ENCODE results near the gene KIF3A. TPM values are rescaled to one million over a fixed set of nuclear protein-coding genes. Genes with fewer than 3 reads are reported as not detected.

Gene KIF3A
- polyA plus RNA-seq, 3 donors, result 19.7 to 35.9 (median 23.5) TPM

DNA sequence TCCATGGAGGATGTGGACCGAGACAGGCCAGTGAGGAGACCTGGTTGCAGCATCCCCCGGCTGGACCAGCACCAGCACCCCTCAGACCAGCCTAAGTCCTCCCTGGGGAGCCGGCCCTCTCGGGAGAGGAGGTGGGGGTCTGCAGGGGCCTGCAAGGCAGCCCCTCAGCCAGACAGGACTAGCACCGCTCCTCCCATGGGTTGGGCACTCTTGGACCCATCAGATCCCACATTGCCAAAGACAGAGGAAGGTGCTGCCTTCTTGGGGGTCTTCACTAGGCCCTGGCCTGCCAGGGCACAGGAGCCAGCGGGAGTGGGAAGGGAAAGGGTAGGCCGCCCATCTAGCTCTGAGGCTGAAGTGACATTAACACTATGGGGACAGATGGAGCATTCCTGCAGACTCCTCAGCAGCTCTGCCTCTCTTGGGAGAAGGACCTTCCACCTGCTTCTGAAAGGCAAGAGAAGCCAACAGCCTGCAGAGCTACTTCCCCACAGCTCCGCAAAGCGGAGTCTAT lies 72.6 kb downstream of the KIF3A start:
- DNase-seq, result no peak

DNA sequence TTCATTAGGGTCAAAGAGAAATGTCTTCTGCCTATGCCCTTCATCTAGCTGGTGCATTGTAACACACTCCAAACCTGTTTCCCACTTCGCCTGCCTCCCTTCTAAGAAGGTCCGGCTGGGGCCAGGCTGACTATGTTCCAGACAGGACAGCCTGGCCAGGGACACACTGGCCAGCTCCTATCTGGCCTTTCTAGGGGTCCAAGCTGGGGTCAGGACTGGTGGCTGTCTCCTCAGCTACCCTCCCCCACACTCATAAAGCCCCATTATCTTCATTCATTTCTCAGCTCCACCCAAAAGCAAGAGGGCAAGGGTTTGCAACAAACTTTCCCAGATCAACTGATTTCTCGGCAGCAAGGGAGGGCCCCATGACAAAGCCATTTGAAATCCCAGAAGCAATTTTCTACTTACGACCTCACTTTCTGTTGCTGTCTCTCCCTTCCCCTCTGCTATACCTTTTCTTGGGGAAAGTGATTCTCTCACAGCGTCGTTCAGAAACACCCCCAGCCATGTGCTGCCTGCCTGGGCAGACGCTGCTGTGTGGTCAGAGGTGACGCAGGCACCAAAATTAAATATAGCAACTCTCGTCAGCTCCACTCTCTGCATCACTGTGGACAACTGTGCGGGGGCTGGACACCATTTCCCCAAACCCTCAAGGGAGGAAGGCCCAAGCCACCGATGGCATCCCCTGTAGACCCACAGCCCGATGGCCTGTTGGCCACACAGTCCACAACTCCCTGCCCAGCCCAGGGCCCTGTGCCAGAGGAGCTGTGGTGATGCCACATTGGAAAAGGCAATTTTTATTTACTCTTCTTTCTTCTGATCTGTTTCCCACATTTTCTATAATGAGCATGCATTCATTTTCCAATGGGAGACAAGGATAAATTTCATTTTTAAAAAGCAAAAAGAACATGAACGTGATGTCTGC lies 73.3 kb downstream of the KIF3A start:
- DNase-seq, result no peak

DNA sequence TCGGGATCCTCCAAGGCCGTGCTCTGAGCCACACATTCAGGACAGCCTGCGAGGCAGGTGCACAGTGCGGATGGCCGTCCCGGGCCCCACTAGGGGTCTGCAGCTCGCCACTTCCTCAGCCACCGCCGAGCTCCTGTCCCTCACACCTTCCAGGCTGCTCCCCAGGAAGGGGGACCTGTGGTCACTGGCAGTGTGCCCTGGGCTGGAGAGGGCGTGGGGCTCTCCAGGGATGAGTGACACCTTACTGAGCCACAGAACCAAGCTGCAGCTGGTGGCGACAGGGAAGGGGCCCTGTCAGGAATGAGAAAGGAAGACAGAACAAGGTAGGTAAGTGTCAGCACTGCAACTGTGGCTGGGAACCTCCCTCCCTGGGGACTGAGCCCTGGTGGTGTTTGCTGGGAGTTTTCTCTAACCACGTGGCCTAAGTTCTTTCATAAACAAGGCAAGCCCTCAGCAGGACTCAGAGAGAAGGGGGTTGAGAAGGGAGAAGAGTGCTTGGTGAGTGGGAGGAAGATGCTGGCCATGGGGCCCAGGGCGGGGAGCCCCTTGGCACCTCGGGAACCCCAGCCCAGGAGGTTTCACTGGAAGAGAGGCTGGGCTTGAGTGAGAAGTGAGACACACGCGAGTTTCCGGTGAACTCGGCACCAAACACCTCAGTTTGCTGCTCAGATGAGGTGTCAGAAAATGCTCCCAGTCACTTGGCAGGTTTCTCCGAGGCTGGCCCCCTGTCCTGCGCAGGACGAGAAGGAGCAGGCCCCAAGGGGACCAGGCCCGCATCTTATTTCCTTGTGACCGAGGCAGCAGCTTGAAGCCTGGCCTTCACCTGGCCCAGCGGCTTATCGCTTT lies 74.2 kb downstream of the KIF3A start:
- DNase-seq, result no peak

DNA sequence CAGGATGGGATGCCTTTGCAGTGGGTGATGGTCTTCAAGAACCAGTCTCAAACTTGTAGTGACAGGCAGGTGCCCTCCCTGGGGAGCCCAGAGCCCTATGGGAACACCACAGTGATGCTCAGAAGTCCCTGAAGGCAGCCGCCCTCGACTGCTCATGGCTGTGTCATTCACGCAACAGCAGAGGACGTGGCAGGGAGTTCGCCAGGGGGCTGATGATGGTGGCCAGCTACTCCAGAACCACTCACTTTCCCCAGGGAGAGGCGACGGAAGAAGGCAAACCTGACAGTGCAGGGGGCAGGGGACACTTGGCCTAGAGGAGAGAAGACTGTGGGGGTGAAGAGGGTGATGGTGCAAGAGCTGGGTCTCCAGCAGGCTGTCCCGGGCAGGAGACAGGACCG lies 75.3 kb downstream of the KIF3A start:
- no peak for DNase-seq

DNA sequence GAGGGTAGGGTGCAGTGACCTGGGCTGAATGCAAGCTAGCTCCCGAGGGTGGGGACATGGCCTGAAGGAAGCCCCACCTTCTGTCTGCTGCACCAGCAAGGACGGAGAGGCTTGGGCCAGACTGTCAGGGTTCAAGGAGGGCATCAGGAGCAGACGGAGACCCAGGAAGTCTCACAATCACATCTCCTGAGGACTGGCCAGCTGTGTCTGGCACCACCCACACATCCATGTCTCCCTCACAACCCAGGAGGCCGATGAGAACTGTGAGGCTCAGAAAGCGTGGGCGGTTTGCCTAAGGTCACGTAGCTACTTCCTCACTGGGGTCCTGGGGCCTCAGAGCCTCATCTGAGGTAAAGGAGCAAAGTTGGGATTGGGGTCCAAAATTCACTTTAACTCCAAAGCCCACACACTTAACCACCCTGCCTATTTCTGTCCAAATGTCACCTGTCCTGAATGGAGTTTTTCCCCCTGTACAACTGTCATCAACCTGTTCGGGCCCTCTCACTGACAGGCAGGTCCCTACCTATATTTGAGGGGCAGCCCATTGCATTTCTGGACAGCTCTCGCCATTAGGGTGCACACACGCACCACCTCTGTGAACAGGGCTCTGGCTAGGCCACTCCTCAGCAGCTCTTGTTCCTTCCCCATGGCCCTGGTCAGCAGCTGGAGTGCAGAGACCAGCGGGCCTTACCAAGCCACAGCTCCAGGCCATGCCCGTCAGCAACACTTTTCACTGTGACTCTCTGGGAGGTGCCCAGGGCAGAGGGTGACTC lies 75.9 kb downstream of the KIF3A start:
- DNase-seq, result no peak

DNA sequence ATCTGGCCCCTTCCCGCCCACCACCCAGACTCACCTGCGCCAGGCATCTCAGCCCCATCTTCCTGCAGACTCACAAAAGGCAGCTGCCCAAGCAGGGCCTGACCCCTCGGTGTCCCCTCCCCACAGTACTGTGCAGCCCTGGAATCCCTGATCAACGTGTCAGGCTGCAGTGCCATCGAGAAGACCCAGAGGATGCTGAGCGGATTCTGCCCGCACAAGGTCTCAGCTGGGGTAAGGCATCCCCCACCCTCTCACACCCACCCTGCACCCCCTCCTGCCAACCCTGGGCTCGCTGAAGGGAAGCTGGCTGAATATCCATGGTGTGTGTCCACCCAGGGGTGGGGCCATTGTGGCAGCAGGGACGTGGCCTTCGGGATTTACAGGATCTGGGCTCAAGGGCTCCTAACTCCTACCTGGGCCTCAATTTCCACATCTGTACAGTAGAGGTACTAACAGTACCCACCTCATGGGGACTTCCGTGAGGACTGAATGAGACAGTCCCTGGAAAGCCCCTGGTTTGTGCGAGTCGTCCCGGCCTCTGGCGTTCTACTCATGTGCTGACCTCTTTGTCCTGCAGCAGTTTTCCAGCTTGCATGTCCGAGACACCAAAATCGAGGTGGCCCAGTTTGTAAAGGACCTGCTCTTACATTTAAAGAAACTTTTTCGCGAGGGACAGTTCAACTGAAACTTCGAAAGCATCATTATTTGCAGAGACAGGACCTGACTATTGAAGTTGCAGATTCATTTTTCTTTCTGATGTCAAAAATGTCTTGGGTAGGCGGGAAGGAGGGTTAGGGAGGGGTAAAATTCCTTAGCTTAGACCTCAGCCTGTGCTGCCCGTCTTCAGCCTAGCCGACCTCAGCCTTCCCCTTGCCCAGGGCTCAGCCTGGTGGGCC lies 77.5 kb downstream of the KIF3A start:
- DNase-seq, result no peak

DNA sequence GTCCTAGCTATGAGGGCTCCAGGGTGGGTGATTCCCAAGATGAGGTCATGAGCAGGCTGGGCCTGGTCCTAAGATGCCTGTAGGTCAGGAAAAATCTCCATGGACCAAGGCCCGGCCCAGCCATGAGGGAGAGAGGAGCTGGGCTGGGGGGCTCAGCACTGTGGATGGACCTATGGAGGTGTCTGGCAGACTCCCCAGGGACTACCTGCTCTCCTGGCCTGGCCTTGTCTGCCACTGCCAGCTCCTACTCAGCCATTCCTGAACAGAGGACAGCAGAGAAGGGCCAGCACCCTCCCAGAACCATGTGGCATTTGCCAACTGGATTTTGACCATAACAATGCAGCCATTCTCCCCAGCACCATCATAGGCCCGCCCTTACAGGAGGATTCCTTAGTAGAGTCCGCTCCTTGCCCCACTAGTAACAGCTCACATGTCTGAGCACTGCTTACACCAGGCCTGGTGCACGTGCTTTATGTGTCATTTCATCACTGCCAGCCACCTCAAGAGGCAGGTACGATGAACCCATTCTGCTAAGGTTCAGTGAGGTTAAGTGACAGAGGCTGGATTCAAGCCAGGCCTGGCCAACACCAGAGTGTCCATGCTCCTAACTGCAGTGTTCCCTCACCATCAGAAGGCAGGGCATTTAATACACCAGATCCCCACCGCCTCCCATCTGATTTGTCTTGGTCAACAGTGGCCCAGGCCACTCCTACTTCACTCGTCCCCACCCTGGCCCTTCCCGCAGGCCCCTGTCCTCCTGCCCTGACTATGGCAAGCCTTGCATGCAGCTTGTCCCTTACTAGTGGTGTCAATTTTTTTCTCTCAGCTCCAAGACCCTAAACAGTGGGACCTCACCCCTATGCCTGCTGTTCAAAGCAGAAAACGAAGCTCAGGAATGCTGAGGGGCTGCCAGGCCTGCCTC lies 78.7 kb downstream of the KIF3A start:
- DNase-seq, result no peak

DNA sequence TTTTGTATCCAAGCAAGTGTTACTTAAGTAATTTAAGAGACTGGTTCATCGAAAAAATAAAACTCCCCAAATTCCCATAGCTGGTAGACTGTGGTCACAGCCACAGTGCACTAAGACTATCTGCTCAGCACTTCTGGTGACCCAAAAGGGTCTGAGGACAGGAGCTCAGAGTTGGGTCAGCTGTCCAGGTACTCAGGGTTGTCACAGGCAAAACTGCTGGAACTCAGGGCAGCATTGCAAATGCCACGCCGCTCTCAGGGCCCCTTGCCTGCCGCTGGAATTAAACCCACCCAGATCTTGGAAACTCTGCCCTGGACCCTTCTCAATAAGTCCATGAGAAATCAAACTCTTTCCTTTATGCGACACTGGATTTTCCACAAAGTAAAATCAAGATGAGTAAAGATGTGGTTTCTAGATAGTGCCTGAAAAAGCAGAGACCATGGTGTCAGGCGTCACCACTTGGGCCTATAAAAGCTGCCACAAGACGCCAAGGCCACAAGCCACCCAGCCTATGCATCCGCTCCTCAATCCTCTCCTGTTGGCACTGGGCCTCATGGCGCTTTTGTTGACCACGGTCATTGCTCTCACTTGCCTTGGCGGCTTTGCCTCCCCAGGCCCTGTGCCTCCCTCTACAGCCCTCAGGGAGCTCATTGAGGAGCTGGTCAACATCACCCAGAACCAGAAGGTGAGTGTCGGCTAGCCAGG lies 79.5 kb downstream of the KIF3A start, which contains the start of gene IL13:
IL13 (plus strand) TSS at position 498 of the 705 bp plus-strand sequence; CDS start at position 512, 14 bp downstream.
- DNase-seq, result no peak

DNA sequence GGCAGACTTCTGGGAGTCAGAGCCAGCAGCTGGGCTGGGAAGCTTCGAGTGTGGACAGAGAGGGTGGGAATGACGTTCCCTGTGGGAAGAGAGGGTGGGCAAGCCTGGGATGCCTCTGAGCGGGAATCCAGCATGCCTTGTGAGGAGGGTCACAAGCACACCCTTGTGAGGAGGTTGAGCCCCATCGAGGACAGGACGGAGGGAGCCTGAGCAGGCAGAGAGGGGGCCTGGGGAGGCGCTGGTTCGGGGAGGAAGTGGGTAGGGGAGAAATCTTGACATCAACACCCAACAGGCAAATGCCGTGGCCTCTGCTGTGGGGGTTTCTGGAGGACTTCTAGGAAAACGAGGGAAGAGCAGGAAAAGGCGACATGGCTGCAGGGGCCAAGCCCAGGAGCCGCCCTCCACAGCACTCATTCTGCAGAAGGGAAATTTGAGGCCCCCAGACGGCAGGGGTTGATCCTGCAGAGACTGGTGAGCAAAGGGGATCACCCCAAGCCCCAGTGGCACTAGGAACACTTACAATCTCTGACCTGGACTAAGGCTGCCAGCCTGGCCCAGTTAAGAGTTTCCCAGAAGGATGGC lies 80.5 kb downstream of the KIF3A start:
- no peak for DNase-seq

DNA sequence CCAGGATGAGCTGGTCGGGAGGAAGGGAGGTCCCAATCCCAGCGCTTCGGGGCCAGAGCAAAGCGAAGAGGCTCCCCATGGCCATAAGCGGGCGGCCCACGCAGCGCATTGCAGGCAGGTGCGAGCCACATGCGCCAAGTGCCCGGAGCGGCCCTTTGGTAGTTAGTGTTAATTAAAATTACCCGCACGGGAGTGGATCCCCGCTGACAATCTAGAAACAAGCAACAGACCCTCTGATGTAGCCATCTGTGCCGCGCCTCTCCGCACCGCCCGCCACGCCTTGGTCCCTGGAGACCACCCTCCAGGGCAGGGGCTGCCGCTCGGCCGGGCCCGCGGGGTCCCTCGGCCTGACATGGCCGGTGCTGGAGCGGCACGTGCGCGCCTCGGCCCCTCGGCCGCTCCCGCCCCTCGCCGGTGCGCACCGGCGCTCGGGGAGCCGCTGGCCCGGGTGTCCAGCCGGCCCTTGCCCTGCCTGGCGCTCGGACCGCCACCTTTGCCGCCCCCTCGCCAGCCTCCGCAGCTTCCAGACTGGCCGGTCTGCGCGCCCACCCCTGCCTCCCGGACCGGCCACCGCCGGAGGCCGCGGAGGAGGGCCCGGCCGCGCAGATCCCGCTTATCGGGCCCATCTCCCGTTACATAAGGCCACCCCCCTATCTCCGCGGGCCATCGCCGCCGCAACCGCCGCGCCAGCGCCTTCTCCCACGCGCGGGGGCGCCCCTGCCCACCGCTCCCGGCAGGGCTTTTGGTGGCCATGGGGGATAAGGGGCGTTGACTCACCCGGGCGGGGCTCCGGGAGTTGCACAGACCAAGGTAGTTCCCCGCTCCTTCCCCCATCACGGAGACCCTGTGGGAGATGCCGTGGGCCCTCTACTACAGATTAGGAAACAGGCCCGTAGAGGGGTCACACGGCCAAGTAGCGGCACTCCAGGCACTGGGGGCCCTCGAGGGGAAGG lies 81.2 kb downstream of the KIF3A start:
- DNase-seq, result no peak

DNA sequence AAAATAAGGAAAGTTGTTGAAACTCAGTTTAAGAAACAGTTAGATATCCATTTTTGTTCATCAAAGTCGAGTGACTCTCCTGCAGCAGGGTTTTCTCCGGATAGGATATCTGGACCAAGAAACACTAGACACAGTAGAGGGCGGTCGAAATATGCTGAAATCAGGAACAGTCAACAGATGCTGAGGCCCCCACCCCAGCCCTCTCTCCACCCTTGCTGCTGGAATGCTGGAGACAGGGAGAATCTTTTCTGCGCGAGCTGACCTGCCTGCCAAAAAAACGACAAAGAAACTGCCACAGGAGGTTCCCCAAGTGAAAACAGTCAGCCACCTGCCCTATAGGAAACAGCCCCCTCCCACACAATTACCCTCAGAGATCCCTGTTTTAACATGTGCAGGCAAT lies 83.6 kb downstream of the KIF3A start:
- DNase-seq, result no peak

DNA sequence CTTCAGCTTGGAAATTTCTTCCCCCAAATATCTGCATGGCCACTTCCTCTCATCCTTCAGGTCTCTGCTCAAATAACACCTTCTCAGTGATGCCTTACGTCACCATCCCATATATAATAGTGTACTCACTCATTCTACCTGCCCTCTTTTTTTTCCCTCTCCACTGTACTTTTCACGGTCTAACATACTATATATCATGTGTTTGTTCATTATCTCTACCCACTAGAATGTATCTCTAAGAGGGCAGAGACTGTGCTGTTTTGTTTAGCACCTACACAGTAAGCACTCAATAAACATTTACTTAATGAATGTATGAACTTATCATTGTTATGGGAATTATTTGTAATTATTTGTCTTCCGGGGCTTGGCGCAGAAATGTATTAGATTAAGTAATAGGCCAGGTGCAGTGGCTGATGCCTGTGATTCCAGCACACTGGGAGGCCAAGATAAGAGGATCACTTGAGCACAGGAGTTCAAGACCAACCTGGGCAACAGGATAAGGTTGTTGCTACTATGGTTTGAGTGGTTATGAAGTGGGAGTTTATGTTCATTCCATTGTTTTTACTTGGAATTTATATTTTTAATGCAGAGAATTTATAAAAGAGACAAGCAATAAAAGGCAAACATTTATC lies 85.4 kb downstream of the KIF3A start:
- DNase-seq, result no peak

DNA sequence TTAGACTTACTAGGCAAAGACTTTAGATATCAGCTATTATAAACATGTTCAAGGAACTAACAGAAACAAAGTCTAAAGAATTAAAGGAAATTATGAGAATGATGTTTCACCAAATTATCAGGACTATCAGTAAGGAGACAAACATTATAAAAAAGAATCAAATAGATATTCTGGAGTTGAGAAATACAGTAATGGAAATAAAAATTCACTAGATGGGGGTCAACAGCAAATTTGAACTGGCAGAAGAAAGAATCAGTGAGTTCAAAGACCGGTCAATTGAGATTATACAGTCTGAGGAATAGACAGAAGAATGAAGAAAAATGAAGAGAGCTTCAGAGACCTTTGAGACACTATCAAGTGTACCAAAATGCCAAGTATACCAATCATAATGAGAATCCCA lies 89.0 kb downstream of the KIF3A start:
- DNase-seq, result no peak

DNA sequence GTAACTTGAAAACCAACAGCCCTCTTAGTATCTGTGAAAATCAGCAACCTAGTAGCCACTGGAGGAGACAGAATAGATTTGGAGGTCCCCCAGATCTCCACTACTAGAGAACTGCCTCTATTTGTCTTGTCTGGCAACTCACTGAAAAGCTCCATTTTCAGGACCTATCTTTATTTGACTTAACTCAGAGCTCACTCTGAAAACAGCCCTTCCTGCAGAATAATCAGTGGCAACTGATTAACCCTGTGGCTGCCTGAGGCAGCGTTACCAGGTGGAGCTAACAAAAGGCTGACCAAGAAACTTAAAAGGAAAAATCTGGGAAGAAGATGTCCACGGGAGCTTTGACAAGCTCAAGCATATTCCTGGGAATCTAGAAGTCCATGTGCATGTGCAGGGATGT lies 89.9 kb downstream of the KIF3A start:
- no peak for DNase-seq

DNA sequence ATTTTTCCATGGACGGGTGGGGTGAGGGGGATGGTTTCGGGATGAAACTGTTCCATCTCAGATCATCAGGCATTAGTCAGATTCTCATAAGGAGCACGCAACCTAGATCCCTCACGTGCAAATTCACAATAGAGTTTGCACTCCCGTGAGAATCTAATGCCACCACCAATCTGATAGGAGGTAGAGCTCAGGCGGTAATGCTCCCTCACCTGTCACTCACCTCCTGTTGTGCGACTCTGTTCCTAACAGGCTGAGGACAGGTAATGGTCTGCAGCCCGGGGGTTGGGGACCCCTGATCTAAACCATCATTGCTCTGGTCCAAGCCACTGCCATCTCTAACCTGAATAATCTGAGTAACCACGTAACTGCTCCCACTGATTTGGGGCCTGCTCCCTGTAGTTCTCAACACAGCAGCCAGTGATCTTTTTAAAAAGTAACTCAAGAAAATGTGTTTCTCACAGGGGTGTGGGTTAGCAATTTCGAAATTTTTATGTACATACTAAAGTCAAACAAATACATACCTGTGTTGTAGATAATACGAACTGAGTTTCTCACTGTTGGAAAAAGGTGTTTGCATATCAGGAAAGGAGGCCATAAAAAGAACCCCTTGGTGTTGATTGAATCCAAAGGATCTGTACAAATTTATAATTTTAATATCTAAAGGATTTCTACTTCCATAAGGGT lies 90.6 kb downstream of the KIF3A start:
- DNase-seq, result no peak

DNA sequence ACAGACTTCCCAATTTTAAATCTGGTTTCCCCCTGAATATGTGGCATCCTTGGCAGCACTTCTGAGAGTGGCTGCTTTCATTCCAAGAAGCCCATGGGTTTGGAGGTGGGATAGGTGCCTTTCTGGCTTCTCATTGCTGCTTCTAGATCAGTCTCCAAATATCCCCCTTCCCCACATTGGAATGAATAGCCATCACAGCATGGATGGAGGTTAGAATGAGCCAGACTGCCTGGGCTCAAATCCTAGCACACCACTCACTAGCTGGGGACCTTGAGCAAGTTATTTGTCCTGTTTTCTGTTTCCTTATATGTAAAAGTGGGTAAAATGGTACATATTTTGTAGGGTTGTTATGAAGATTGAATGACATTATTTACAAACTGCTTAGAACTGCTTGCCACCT lies 93.2 kb downstream of the KIF3A start:
- DNase-seq, result no peak

All from renal pelvis (tissue), 4 donors.